Germinal center (tissue), 1 donor: ENCODE results near the gene LY6G6F.
A peak's percentile ranks its signal among the peaks of the same experiment; 100 is the strongest.

Source experiments
- DNase-seq: peaks from one replicate; pipeline ENCODE4 v3.0.0; 2012; ENCODE audit warnings: mixed read lengths, low spot score

Gene LY6G6F

GRCh38 chr6:31723980-31724691 lies 17.5 kb downstream of the LY6G6F start:
- no peak for DNase-seq

- no peak for DNase-seq
These were observed 19.1 kb downstream of the LY6G6F start for GRCh38 chr6:31725502-31726350.

GRCh38 chr6:31727034-31727716 lies 20.5 kb downstream of the LY6G6F start:
- no peak for DNase-seq

DNA sequence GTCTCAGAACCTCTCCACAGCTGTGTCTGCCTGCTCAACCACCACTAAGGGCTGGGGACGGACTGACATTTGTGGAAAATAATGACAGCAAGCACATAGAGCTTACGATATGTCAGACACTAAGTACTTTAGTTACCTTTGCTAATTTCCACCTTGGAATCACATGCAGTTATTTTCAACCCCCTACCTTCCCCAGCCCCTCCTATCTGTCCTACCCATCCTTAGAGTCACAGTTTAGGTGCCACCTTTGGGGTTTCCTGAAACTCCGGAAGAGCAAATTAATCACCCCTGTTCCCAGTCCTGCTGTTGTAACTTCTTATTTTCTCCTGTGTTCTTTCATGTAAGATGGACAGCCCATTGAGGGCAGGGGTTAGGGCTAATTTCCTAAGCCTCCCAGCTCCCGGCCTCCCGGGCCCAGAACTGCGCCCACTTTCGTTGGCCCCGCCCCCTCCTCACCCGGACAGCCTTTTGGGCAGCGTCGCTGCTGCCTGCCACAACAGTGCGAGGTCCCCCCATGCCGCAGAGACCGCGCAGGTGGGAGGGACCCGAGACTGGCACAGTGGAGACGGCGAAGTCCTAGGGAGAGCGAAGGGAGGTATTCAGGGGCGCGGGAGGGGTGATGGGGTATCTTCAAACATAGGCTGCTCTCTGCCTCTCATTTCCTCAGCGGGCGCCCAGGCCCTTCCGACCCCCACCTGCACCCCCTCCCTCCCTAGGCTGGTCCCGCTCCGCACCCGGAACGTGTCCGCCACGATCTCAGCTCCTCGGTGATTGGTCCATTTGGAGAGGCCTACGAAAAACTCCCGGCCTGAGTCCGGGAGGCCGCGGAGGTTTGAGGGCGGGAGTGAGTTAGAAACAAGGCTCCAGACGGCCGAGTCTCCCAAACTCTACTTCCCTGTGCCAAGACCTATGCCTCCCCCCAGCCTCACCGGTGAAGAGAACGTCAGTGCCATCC lies 21.3 kb downstream of the LY6G6F start:
- DNase-seq: peak; percentile 88

- DNase-seq: no peak
These were observed 22.3 kb downstream of the LY6G6F start, which contains the start of gene DDAH2 for GRCh38 chr6:31728767-31729514. DDAH2 (minus strand) TSS chr6:31729299; CDS start chr6:31729161, 138 bp downstream.

- peak; percentile 81 for DNase-seq
These were observed 22.9 kb downstream of the LY6G6F start for GRCh38 chr6:31729515-31729978.

DNA sequence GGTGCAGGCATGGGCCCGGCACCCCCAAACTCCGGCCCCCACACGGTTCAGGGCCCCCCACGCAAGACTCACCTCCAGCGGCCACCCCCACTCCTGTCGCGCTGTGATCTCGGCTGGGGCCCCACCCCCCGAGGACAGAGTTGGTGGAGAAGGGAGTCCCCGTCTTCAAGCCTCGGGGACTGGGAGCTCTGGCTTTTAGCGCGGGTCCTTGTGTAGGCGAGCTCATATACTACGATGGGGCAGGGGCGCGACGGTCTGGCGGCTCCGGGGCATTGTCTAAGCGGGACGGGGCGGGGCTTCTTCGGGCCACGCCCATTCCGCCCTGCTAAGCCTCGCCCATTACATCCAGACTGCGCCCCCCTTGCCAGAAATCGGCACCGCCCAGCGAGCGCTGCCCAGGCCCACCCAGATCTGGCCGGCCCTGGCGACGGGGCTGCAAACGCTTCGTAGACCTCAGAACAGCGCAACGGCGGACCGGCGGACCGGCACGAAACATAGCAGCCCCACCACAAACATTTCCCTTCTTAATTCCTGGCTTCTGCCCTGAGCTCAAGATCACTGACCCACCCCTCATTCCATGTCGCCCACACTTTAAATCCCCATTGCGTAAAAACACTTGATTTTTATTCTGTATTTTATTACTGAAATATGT lies 23.4 kb downstream of the LY6G6F start:
- DNase-seq: peak; percentile 86

- no peak for DNase-seq
These were observed 24.0 kb downstream of the LY6G6F start for GRCh38 chr6:31730631-31731086.

- no peak for DNase-seq
These were observed 25.4 kb downstream of the LY6G6F start for GRCh38 chr6:31732029-31732428.

DNA sequence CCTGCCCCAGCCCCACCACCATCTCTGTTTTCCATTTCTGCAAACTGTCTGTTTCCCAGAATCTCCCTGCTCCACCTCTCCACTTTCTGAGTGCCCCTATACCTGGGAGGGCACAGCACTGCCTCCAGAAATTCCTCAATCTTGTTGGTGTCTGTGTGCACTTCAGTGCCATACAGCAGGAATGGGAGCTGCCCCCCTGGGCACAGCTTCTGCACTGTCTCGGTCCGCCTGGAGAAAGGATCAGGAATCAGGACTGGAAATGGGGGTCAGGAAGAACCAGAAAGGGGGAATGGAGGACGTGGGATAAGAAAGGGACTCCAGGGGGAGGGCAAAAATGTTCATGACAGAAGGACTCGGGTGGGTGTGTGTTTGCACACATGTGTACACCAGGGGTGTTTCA lies 27.1 kb downstream of the LY6G6F start:
- no peak for DNase-seq

- DNase-seq: no peak
These were observed 27.7 kb downstream of the LY6G6F start for GRCh38 chr6:31734247-31734820.

DNA sequence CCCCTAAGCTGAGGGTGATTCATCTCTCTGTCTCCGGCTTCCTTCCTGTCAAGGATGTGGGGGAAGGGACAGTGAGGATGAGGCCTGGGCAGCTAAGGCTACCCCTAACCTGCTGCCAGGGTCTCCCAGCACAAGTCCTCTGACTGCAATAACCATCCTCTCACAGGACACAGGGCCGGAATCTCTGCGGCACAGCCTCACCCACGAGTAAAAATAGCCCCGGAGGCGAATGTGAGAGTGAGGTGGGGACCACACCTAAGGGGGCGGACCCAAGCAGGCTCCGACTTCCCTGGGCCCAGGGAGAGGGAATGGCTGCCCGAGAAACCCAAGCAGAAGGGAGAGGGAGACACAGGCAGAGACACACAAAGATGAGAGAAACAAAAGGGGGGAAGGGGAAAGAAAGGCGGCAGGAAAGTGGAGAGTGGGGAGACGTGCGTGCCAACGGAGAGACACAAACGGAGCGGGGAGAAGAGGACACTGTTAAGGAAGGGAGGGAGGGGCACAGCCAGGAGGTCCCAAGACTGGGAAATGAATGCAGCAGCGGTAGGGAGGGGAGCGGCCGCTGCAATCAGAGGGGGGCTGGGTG lies 28.2 kb downstream of the LY6G6F start:
- DNase-seq: no peak

- DNase-seq: peak; percentile 87
These were observed 29.5 kb downstream of the LY6G6F start, which contains the start of gene CLIC1 for GRCh38 chr6:31736021-31736767. CLIC1 (minus strand) TSS chr6:31736530; CDS start chr6:31736300, 230 bp downstream.

- DNase-seq: no peak
These were observed 30.2 kb downstream of the LY6G6F start for GRCh38 chr6:31736768-31737314.

GRCh38 chr6:31737315-31737990 lies 30.8 kb downstream of the LY6G6F start:
- no peak for DNase-seq

DNA sequence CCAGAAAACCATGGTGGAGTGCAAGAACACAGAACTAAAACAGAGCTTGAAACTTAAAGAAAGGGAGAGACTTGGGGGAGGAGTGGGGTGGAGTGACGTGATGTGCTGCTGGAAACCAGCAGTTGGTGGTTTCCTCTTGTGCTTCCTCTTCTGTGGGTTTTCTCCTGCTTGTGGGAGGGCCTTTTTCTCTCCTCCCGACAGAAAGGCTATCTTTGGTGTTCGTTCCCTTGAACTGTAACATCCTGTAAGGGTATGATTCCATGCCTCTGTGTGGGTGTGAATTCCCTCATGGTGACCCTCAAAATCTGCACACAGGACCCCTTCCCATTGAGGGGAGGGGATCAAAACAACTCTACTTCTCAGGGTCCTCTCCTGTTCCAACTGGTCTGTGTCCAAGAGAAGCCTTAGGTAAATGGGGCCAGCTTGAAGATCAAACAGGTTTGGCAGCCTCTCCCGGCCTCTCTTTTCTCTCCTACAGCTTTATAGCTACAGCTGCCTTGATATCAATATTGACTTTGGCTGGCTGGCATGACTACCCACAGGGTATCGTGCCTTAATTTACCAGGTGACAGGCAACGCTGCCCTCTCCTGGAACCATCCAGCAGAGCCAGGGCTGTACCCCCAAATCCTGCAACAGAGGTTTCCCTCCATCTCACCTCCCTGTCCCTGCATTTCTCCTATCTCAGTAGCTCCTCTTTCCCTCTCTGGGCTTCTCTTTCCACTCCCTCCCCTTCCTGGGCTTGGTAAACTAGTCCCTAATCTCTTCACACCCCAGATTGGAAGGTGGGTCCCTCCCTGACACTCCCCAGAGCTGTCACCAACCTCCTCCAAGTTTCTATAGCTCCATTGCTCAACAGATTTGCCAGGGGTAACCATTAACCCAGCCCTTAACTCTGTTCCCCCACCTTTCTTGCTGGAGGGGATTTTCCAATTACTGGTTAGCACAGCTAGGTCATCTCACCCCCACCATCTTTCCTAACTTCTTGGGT lies 31.6 kb downstream of the LY6G6F start:
- DNase-seq: peak; percentile 74
